Activated CD4-positive, alpha-beta memory T cell treated with anti-CD3 and anti-CD28 coated beads for 36 hours (primary cell): Measurements from ENCODE around the gene POM121L12. TPM values are rescaled to one million over a fixed set of nuclear protein-coding genes. Genes with fewer than 3 reads are reported as not detected.

Experiments used
- CTCF ChIA-PET: fragments of 350-600 bp; sonication (Branson Sonifier 250); formaldehyde crosslinking; loops from one replicate; lab custom pipeline; 2021; ENCODE audit warnings: antibody characterized with exemption, inconsistent platforms; lab: Charles Lee
- POLR2A ChIA-PET: fragments of 350-600 bp; sonication (Branson Sonifier 250); formaldehyde crosslinking; loops from one replicate; lab custom pipeline; 2021; ENCODE audit warnings: antibody characterized with exemption; lab: Charles Lee
- DNase-seq: peaks from one replicate; pipeline ENCODE4 v3.0.0-alpha.2; 2020
- H3K27ac Mint-ChIP-seq: one replicate; pipeline ENCODE4 v1.8.0; 2021; ENCODE audit warnings: mixed read lengths
- H3K27me3 Mint-ChIP-seq: one replicate; pipeline ENCODE4 v1.8.0; 2021; ENCODE audit warnings: mixed read lengths
- H3K36me3 Mint-ChIP-seq: one replicate; pipeline ENCODE4 v1.8.0; 2021; ENCODE audit warnings: mixed read lengths
- H3K4me1 Mint-ChIP-seq: one replicate; pipeline ENCODE4 v1.8.0; 2021; ENCODE audit warnings: low read depth, mixed read lengths
- H3K4me3 Mint-ChIP-seq: one replicate; pipeline ENCODE4 v1.8.0; 2021; ENCODE audit warnings: mild to moderate bottlenecking, mixed read lengths
- H3K9me3 Mint-ChIP-seq: one replicate; pipeline ENCODE4 v1.8.0; 2021; ENCODE audit warnings: mixed read lengths
- intact Hi-C: fragments of 100-400 bp; cut with micrococcal nuclease; formaldehyde crosslinking; loops from one replicate; pipeline ENCODE4 v1.15.1; 2023
- total RNA-seq, 2 experiments: library from RNA; stranded (reverse); gene quantifications; one replicate each; pipeline ENCODE4 v1.2.3, GENCODE V29; 2021

The POM121L12 gene
- total RNA-seq, 2 experiments from 2014 or later: not detected

DNA sequence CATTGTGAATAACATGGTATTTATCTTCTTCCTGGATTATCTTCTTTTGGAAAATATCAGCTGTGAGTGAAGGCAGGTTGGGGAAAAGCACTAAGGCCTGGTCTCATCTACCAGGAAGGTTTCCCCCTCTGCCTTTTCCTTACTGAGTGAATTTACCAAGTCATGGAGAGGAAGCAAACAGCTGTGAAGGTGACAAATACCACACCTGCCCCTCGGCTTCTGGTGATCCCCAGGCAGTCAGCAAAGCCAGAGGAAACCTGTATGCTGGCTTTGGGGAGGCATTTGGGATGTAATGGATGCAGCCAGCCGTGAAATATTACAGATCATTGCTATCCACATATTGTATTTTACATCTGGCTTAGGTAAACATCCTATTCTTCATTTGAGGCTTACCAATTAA lies 24.2 kb downstream of the POM121L12 start:
- intact Hi-C loops: no loop called here
- H3K27me3 Mint-ChIP-seq: no peaks in the 10 kb centered on the region
- CTCF ChIA-PET: no interaction called here
- no peaks in the 10 kb centered on the region for H3K4me1 Mint-ChIP-seq
- H3K27ac Mint-ChIP-seq: no peak overlapping the region
- DNase-seq: no peak
- no peak overlapping the region for H3K4me3 Mint-ChIP-seq
- POLR2A ChIA-PET: no interaction called here
- no peaks in the 10 kb centered on the region for H3K36me3 Mint-ChIP-seq
- peaks cover 19% of the 10 kb centered on the region for H3K9me3 Mint-ChIP-seq

DNA sequence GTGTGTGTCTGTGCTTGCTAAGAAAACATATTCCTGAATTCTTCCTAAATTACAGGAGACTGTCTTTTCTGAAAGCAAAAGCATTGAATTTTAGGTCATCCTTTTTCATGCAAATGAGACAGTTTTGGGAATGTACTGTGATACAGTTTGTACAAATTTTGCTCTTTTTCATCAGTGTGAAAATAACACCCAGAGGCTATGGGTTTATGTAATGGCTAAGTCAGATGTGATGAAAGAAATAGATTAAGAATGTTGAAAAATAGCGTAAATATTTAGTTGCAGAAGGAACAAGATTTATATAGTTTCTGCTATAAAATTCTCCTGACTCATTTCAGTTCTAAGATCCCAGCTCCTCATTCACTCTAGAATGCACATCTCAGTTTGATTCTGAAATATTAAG lies 24.6 kb downstream of the POM121L12 start:
- no peak overlapping the region for H3K27ac Mint-ChIP-seq
- H3K27me3 Mint-ChIP-seq: no peaks in the 10 kb centered on the region
- no peak overlapping the region for H3K4me3 Mint-ChIP-seq
- peaks cover 16% of the 10 kb centered on the region for H3K9me3 Mint-ChIP-seq
- ChIA-PET POLR2A (no interaction called here), CTCF (no interaction called here)
- intact Hi-C loops: no loop called here
- no peak for DNase-seq
- H3K4me1 Mint-ChIP-seq: no peaks in the 10 kb centered on the region
- H3K36me3 Mint-ChIP-seq: no peaks in the 10 kb centered on the region

DNA sequence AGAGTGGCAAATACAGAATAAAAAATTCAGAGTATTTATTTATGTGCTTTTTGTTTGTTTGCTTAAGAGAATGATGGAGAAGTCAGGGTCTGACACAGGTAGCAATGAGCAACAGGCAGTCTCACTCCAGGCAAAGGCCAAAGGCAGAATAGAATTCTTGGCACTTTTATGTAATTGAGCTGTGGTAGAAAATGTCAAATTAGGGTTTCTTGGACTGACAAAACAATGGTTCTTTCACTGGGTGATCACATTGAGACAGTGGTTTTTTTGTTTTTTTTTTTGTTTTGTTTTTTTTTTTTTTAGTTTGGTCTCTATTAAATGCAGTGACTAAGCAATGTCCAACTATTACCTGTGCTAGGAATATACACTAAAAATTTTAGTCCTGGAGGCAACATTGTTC lies 27.4 kb downstream of the POM121L12 start:
- no peak for DNase-seq
- POLR2A ChIA-PET: no interaction called here
- Mint-ChIP-seq H3K36me3 (no peaks in the 10 kb centered on the region), H3K4me3 (no peak overlapping the region), H3K27me3 (no peaks in the 10 kb centered on the region), H3K27ac (no peak overlapping the region), H3K9me3 (peaks cover 17% of the 10 kb centered on the region), H3K4me1 (no peaks in the 10 kb centered on the region)
- CTCF ChIA-PET: no interaction called here
- intact Hi-C loops: no loop called here

DNA sequence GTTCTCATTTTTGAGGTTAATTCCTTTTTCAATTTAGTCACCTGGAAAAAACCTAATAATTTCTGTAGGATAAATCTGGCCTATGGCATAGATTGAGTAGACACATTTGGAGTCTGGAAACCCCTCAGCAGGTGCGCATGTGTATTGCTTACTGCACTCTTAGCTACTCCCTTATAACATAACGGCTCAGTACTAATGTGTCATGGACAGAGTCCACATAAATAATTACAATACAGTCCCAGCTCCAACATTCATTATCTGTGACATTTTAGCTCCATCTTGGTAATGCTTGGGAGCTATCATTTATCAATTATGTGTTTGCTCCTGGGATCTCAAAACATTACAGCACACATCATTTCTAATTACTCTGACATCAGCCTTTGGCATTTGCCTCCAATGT lies 33.2 kb downstream of the POM121L12 start:
- ChIA-PET POLR2A (no interaction called here), CTCF (no interaction called here)
- H3K27me3 Mint-ChIP-seq: no peaks in the 10 kb centered on the region
- H3K4me1 Mint-ChIP-seq: no peaks in the 10 kb centered on the region
- no peak for DNase-seq
- intact Hi-C loops: no loop called here
- H3K36me3 Mint-ChIP-seq: no peaks in the 10 kb centered on the region
- no peak overlapping the region for H3K4me3 Mint-ChIP-seq
- no peak overlapping the region for H3K27ac Mint-ChIP-seq
- H3K9me3 Mint-ChIP-seq: peaks cover 14% of the 10 kb centered on the region

DNA sequence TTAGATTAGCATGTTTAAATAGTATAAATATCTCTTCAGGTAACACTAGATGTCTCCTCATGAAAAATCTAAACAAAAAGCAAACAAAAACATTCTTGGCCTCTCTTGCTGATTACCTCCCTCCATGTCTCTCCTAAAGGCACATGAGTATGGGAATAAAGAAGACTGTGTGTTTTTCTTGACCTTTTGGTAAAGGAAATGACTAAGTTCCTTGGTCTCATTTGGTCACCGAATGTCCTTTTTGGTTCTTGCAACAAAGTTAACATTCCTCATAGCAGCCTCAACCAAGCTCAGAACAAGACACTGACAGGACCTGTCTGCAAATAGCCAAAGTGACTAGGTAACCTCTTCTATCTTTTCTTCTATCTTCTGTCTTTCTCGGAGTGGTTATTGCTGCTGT lies 35.5 kb downstream of the POM121L12 start:
- H3K4me3 Mint-ChIP-seq: no peak overlapping the region
- intact Hi-C loops: no loop called here
- H3K27ac Mint-ChIP-seq: no peak overlapping the region
- peaks cover 10% of the 10 kb centered on the region for H3K9me3 Mint-ChIP-seq
- H3K27me3 Mint-ChIP-seq: no peaks in the 10 kb centered on the region
- POLR2A ChIA-PET: no interaction called here
- CTCF ChIA-PET: no interaction called here
- no peaks in the 10 kb centered on the region for H3K4me1 Mint-ChIP-seq
- no peak for DNase-seq
- no peaks in the 10 kb centered on the region for H3K36me3 Mint-ChIP-seq
